ENCODE results near the gene ANKRD63.

The ANKRD63 gene

DNA sequence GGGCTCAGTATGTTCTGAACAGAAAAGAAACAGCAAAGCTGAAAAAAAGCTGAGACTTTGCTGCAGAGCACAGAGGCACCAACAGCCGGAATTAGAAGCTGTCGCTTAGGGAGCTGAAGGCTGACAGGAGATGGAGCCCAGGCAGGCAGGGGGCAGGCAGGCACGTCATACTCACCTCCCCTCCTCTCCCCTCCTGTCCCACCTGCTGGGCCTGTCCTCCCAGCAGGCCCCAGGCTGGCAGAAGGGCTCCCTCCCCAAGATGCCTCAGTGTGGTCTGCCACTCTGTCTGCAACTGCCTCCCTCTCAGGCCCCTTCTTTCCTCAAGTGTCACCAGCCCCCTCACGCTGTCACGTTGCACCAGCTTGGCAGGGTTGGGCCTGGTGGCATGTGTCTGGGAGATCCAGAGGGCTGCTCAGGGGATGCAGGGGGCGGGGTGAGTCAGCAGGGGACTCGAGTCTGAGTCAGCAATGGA, 3.2 kb upstream of the ANKRD63 start:
- peak; percentile 38 for DNase-seq (ENCODE audit: low read depth)
- TF ChIP-seq, protein P1, sequence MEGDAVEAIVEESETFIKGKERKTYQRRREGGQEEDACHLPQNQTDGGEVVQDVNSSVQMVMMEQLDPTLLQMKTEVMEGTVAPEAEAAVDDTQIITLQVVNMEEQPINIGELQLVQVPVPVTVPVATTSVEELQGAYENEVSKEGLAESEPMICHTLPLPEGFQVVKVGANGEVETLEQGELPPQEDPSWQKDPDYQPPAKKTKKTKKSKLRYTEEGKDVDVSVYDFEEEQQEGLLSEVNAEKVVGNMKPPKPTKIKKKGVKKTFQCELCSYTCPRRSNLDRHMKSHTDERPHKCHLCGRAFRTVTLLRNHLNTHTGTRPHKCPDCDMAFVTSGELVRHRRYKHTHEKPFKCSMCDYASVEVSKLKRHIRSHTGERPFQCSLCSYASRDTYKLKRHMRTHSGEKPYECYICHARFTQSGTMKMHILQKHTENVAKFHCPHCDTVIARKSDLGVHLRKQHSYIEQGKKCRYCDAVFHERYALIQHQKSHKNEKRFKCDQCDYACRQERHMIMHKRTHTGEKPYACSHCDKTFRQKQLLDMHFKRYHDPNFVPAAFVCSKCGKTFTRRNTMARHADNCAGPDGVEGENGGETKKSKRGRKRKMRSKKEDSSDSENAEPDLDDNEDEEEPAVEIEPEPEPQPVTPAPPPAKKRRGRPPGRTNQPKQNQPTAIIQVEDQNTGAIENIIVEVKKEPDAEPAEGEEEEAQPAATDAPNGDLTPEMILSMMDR (IDR thresholded peaks at IDR 0.05; ENCODE audit: low read depth, low read length) = no peak
- no peak for TF ChIP-seq POLR2A (IDR thresholded peaks at IDR 0.05; ENCODE audit: extremely low read depth, insufficient read length)
- TF ChIP-seq, protein P2, sequence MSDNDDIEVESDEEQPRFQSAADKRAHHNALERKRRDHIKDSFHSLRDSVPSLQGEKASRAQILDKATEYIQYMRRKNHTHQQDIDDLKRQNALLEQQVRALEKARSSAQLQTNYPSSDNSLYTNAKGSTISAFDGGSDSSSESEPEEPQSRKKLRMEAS (IDR thresholded peaks at IDR 0.05; ENCODE audit: low read depth, low read length) = no peak
- no peak for TF ChIP-seq MYC (IDR thresholded peaks at IDR 0.05; ENCODE audit: low read depth, low read length)
- H3K4me3 ChIP-seq (ENCODE audit: low read depth, low read length) = no peak overlapping the region

DNA sequence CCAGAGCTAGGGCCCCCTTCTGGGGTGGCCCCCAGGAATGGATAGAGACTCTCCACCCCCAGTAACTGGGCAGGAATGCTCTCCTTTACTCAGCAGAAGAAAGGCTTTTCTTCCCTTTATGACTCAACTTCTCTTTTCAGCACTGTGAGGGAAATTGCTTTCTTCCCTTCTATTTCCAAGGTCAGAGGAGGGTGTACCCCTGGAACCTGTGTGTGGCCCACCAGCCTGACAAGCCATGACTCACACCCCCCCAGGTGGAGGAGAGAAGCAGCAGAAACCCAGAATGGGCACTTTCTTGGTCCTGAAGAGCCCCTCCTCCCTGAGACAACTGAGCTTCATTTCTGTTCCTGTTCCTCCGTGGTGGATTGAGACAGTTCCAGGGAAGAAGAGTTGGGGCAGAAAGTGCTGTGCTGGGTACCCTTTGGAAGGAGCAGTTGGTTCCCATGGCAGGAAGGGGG, 2.7 kb upstream of the ANKRD63 start:
- no peak overlapping the region for H3K4me3 ChIP-seq (ENCODE audit: low read depth, low read length)
- peak; percentile 22 for DNase-seq (ENCODE audit: low read depth)
- TF ChIP-seq, protein P1 (IDR thresholded peaks at IDR 0.05; ENCODE audit: low read depth, low read length) = no peak
- TF ChIP-seq MYC (IDR thresholded peaks at IDR 0.05; ENCODE audit: low read depth, low read length) (no peak), POLR2A (IDR thresholded peaks at IDR 0.05; ENCODE audit: extremely low read depth, insufficient read length) (no peak)
- TF ChIP-seq, protein P2 (IDR thresholded peaks at IDR 0.05; ENCODE audit: low read depth, low read length) = no peak

DNA sequence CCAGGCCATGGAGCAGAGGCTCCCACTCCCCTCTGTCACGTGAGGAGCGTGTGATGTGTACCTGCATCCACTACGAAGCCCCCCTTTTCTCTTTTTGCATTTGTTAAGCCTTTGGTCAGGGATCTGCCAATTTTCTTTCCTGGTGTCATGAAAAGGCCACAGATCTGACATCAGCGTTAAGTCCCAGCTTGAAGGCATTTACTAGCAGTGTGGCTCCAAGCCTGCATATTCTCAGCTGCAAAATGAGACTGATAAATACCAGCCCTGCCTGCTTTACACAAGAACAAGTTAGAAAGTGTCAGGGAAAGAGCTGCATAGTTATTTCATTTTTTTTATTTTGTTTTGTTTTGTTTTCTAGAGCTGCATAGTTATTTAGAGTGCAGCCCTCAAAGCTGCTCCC, 2.3 kb upstream of the ANKRD63 start:
- H3K4me3 ChIP-seq (ENCODE audit: low read depth, low read length) = no peak overlapping the region
- TF ChIP-seq, protein P2 (IDR thresholded peaks at IDR 0.05; ENCODE audit: low read depth, low read length) = no peak
- TF ChIP-seq MYC (IDR thresholded peaks at IDR 0.05; ENCODE audit: low read depth, low read length) = no peak
- TF ChIP-seq, protein P1 (IDR thresholded peaks at IDR 0.05; ENCODE audit: low read depth, low read length) = no peak
- peak; percentile 27 for DNase-seq (ENCODE audit: low read depth)

DNA sequence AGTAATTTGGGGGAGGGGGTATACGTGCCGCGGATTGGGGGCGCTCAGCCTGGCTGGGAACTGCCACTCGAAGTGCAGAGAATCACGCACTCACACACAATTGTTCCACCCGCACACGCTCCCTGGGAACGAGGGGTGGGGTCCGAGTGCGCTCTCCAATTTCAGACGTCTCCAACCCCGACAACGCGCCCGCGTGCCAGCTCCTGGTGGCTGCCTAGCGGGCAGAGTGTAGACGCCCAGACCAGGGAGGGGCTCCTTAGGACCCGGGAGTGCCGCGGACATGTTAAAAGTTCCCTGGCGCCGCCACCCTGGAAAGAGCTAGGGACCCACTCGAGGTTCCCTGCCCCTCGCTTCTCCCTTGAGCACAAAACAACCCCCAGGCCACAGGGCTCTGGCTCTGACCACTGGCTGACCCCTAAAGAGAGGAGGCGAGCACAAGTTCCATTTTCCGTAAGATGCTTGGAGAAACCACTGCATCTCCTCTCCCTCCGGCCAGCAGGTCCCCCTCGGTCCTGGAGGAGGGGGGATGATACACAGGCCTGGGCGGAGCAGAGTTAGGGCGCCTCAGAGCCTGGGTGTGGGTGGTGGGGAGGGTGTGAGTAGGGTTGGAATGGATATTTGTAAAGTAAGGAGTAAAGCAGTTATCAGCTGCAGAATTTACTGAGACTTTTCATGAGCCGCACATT, 894 bp upstream of the ANKRD63 start:
- H3K4me3 ChIP-seq (ENCODE audit: low read depth, low read length) = no peak overlapping the region
- no peak for TF ChIP-seq MYC (IDR thresholded peaks at IDR 0.05; ENCODE audit: low read depth, low read length)
- TF ChIP-seq, protein P2 (IDR thresholded peaks at IDR 0.05; ENCODE audit: low read depth, low read length) = no peak
- TF ChIP-seq, protein P1 (IDR thresholded peaks at IDR 0.05; ENCODE audit: low read depth, low read length) = no peak
- no peak for TF ChIP-seq POLR2A (IDR thresholded peaks at IDR 0.05; ENCODE audit: extremely low read depth, insufficient read length)
- DNase-seq (ENCODE audit: low read depth) = peak; percentile 11

DNA sequence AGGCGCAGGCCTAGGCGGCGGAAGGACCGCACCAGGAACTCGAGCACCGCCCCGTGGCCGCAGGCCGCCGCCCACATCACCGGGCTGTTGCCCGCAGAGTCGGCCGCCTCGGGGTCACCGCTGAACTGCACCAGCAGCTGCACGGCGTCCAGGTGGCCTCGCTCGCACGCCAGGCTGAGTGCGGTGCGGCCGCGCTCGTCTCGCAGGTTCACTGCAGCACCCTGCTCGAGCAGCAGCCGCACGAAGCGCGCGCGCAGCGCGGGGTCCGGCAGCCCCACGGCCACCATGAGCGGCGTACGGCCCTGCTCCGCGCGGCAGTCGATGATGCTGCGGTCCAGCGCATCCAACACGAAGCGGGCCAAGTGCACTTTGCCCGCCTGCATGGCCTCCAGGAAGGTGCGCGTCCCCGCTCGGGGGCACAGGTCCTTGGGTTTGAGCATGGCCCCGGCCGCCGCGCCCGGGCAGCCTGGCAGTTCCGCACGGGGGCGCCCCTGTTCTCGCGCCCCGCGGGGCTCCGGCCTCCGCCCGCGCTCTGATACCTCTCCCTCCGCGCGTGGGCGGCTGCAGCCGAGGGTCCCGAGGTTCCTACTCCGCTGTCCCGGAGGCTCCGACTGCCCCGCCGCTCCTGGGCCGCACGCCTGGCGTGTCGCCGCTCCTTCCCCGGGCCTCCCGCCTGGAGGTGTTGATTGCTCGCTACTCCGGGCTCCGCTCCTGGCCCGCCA, 556 bp downstream of the ANKRD63 start:
- TF ChIP-seq MYC (IDR thresholded peaks at IDR 0.05; ENCODE audit: low read depth, low read length) = peak; percentile 36; the same call in 1 of the 2 replicates
- TF ChIP-seq POLR2A (IDR thresholded peaks at IDR 0.05; ENCODE audit: extremely low read depth, insufficient read length) = no peak
- TF ChIP-seq, protein P2 (IDR thresholded peaks at IDR 0.05; ENCODE audit: low read depth, low read length) = peak; percentile 7; the same call in 1 of the 2 replicates
- TF ChIP-seq, protein P1 (IDR thresholded peaks at IDR 0.05; ENCODE audit: low read depth, low read length) = peak; percentile 5
- peak; percentile 73 for DNase-seq (ENCODE audit: low read depth)
- H3K4me3 ChIP-seq (ENCODE audit: low read depth, low read length) = peak overlapping the region; percentile 32

Measured in NB4 (cell line).